ENCODE data around the gene ADGRG4.

The ADGRG4 gene

GRCh38 chrX:136318895-136319597 lies 18.3 kb downstream of the ADGRG4 start:
- Mint-ChIP-seq H3K9me3 (no peaks in the 10 kb centered on the region), H3K36me3 (ENCODE audit: low read depth) (no peaks in the 10 kb centered on the region), H3K27me3 (no peaks in the 10 kb centered on the region), H3K4me1 (ENCODE audit: low read depth) (no peaks in the 10 kb centered on the region), H3K27ac (no peak overlapping the region), H3K4me3 (no peak overlapping the region)
- intact Hi-C loops (cut with micrococcal nuclease): no loop called here

GRCh38 chrX:136319600-136319999 lies 18.8 kb downstream of the ADGRG4 start:
- H3K4me1 Mint-ChIP-seq (ENCODE audit: low read depth): no peaks in the 10 kb centered on the region

GRCh38 chrX:136321532-136321931 lies 20.8 kb downstream of the ADGRG4 start:
- Mint-ChIP-seq H3K36me3 (ENCODE audit: low read depth) (no peaks in the 10 kb centered on the region), H3K27me3 (no peaks in the 10 kb centered on the region), H3K27ac (no peak overlapping the region), H3K4me1 (ENCODE audit: low read depth) (no peaks in the 10 kb centered on the region), H3K4me3 (no peak overlapping the region), H3K9me3 (no peaks in the 10 kb centered on the region)
- intact Hi-C loops (cut with micrococcal nuclease): no loop called here

More at GRCh38 chrX:136319600-136319999, 18.8 kb downstream of the ADGRG4 start:
- H3K36me3 Mint-ChIP-seq (ENCODE audit: low read depth): no peaks in the 10 kb centered on the region
- H3K27me3 Mint-ChIP-seq: no peaks in the 10 kb centered on the region
- H3K9me3 Mint-ChIP-seq: no peaks in the 10 kb centered on the region
- intact Hi-C loops (cut with micrococcal nuclease): no loop called here
- H3K27ac Mint-ChIP-seq: no peak overlapping the region
- H3K4me3 Mint-ChIP-seq: no peak overlapping the region

- Mint-ChIP-seq H3K4me3 (no peak overlapping the region), H3K36me3 (ENCODE audit: low read depth) (no peaks in the 10 kb centered on the region), H3K27ac (no peak overlapping the region), H3K27me3 (no peaks in the 10 kb centered on the region), H3K9me3 (no peaks in the 10 kb centered on the region), H3K4me1 (ENCODE audit: low read depth) (no peaks in the 10 kb centered on the region)
- intact Hi-C loops (cut with micrococcal nuclease): no loop called here
Observed at GRCh38 chrX:136322064-136322463, 21.3 kb downstream of the ADGRG4 start.

- Mint-ChIP-seq H3K9me3 (no peaks in the 10 kb centered on the region), H3K36me3 (ENCODE audit: low read depth) (no peaks in the 10 kb centered on the region)
Observed at GRCh38 chrX:136325377-136325776, 24.6 kb downstream of the ADGRG4 start.

GRCh38 chrX:136328933-136329332 lies 28.2 kb downstream of the ADGRG4 start:
- Mint-ChIP-seq H3K4me3 (no peak overlapping the region), H3K36me3 (ENCODE audit: low read depth) (no peaks in the 10 kb centered on the region), H3K27ac (no peak overlapping the region), H3K4me1 (ENCODE audit: low read depth) (no peaks in the 10 kb centered on the region), H3K9me3 (no peaks in the 10 kb centered on the region), H3K27me3 (no peaks in the 10 kb centered on the region)
- intact Hi-C loops (cut with micrococcal nuclease): no loop called here

More at GRCh38 chrX:136325377-136325776, 24.6 kb downstream of the ADGRG4 start:
- intact Hi-C loops (cut with micrococcal nuclease): no loop called here
- no peaks in the 10 kb centered on the region for H3K4me1 Mint-ChIP-seq (ENCODE audit: low read depth)
- H3K27ac Mint-ChIP-seq: no peak overlapping the region
- no peak overlapping the region for H3K4me3 Mint-ChIP-seq
- H3K27me3 Mint-ChIP-seq: no peaks in the 10 kb centered on the region

GRCh38 chrX:136336623-136337022 lies 35.9 kb downstream of the ADGRG4 start:
- no peaks in the 10 kb centered on the region for H3K9me3 Mint-ChIP-seq
- no peaks in the 10 kb centered on the region for H3K4me1 Mint-ChIP-seq (ENCODE audit: low read depth)
- intact Hi-C loops (cut with micrococcal nuclease): no loop called here
- no peaks in the 10 kb centered on the region for H3K36me3 Mint-ChIP-seq (ENCODE audit: low read depth)
- H3K4me3 Mint-ChIP-seq: no peak overlapping the region
- H3K27me3 Mint-ChIP-seq: no peaks in the 10 kb centered on the region
- H3K27ac Mint-ChIP-seq: no peak overlapping the region

GRCh38 chrX:136339702-136340101 lies 38.9 kb downstream of the ADGRG4 start:
- no peaks in the 10 kb centered on the region for H3K27me3 Mint-ChIP-seq
- no peaks in the 10 kb centered on the region for H3K9me3 Mint-ChIP-seq
- H3K4me1 Mint-ChIP-seq (ENCODE audit: low read depth): no peaks in the 10 kb centered on the region
- no peak overlapping the region for H3K27ac Mint-ChIP-seq
- H3K36me3 Mint-ChIP-seq (ENCODE audit: low read depth): no peaks in the 10 kb centered on the region
- intact Hi-C loops (cut with micrococcal nuclease): no loop called here
- H3K4me3 Mint-ChIP-seq: no peak overlapping the region

GRCh38 chrX:136344320-136344719 lies 43.6 kb downstream of the ADGRG4 start:
- Mint-ChIP-seq H3K27ac (no peak overlapping the region), H3K4me1 (ENCODE audit: low read depth) (no peaks in the 10 kb centered on the region), H3K36me3 (ENCODE audit: low read depth) (no peaks in the 10 kb centered on the region), H3K9me3 (no peaks in the 10 kb centered on the region), H3K27me3 (no peaks in the 10 kb centered on the region), H3K4me3 (no peak overlapping the region)
- intact Hi-C loops (cut with micrococcal nuclease): no loop called here

GRCh38 chrX:136346506-136346905 lies 45.7 kb downstream of the ADGRG4 start:
- Mint-ChIP-seq H3K36me3 (ENCODE audit: low read depth) (no peaks in the 10 kb centered on the region), H3K4me1 (ENCODE audit: low read depth) (no peaks in the 10 kb centered on the region), H3K4me3 (no peak overlapping the region), H3K27me3 (no peaks in the 10 kb centered on the region), H3K9me3 (no peaks in the 10 kb centered on the region), H3K27ac (no peak overlapping the region)
- intact Hi-C loops (cut with micrococcal nuclease): no loop called here

GRCh38 chrX:136347706-136348105 lies 46.9 kb downstream of the ADGRG4 start:
- Mint-ChIP-seq H3K36me3 (ENCODE audit: low read depth) (no peaks in the 10 kb centered on the region), H3K27ac (no peak overlapping the region), H3K4me3 (no peak overlapping the region), H3K9me3 (no peaks in the 10 kb centered on the region), H3K4me1 (ENCODE audit: low read depth) (no peaks in the 10 kb centered on the region), H3K27me3 (no peaks in the 10 kb centered on the region)
- intact Hi-C loops (cut with micrococcal nuclease): no loop called here

GRCh38 chrX:136353526-136354093 lies 52.8 kb downstream of the ADGRG4 start:
- intact Hi-C loops (cut with micrococcal nuclease): no loop called here
- Mint-ChIP-seq H3K36me3 (ENCODE audit: low read depth) (no peaks in the 10 kb centered on the region), H3K9me3 (no peaks in the 10 kb centered on the region), H3K4me3 (no peak overlapping the region), H3K4me1 (ENCODE audit: low read depth) (no peaks in the 10 kb centered on the region), H3K27ac (no peak overlapping the region), H3K27me3 (no peaks in the 10 kb centered on the region)

- Mint-ChIP-seq H3K4me3 (no peak overlapping the region), H3K36me3 (ENCODE audit: low read depth) (no peaks in the 10 kb centered on the region), H3K4me1 (ENCODE audit: low read depth) (no peaks in the 10 kb centered on the region), H3K27me3 (no peaks in the 10 kb centered on the region), H3K9me3 (no peaks in the 10 kb centered on the region), H3K27ac (no peak overlapping the region)
- intact Hi-C loops (cut with micrococcal nuclease): no loop called here
Observed at GRCh38 chrX:136354201-136354600, 53.4 kb downstream of the ADGRG4 start.

GRCh38 chrX:136369377-136369776 lies 68.6 kb downstream of the ADGRG4 start:
- Mint-ChIP-seq H3K27ac (no peak overlapping the region), H3K9me3 (no peaks in the 10 kb centered on the region), H3K27me3 (no peaks in the 10 kb centered on the region), H3K36me3 (ENCODE audit: low read depth) (no peaks in the 10 kb centered on the region), H3K4me3 (no peak overlapping the region), H3K4me1 (ENCODE audit: low read depth) (no peaks in the 10 kb centered on the region)
- intact Hi-C loops (cut with micrococcal nuclease): no loop called here

GRCh38 chrX:136376713-136377112 lies 76.0 kb downstream of the ADGRG4 start:
- Mint-ChIP-seq H3K9me3 (no peaks in the 10 kb centered on the region), H3K36me3 (ENCODE audit: low read depth) (no peaks in the 10 kb centered on the region), H3K4me3 (no peak overlapping the region), H3K27me3 (no peaks in the 10 kb centered on the region), H3K27ac (no peak overlapping the region), H3K4me1 (ENCODE audit: low read depth) (peaks cover 7% of the 10 kb centered on the region)
- intact Hi-C loops (cut with micrococcal nuclease): no loop called here

Data from dendritic cell treated with granulocyte-macrophage colony-stimulating factor and Interleukin-4, amounts not matched to agents 40 ng/mL and 50 ng/mL, for 4 days (primary cell).